Ascending aorta (tissue), 2 donors: ENCODE data around the gene CAMSAP3. TPM values are rescaled to one million over a fixed set of nuclear protein-coding genes. Genes with fewer than 3 reads are reported as not detected.

Source experiments
- DNase-seq, 2 donors: peaks; one replicate each; pipeline ENCODE4 v3.0.0-alpha.2; 2019; ENCODE audit warnings: low spot score in 2 of 2
- H3K27ac ChIP-seq, 2 donors: fragments of 200-600 bp; sonication (generic); one replicate each; pipeline ENCODE4 v1.5.1; 2016 to 2017; ENCODE audit warnings: mild to moderate bottlenecking in 1 of 2
- H3K27me3 ChIP-seq: fragments of 200-600 bp; sonication (generic); one replicate; pipeline ENCODE4 v1.5.1; 2017
- H3K36me3 ChIP-seq, 2 donors: fragments of 200-600 bp; sonication (generic); one replicate each; pipeline ENCODE4 v1.5.1; 2016
- H3K4me1 ChIP-seq, 2 donors: fragments of 200-600 bp; sonication (generic); one replicate each; pipeline ENCODE4 v1.5.1; 2016 to 2017; ENCODE audit warnings: mild to moderate bottlenecking in 1 of 2
- H3K4me3 ChIP-seq, 2 donors: fragments of 200-600 bp; sonication (generic); one replicate each; pipeline ENCODE4 v1.5.1; 2016 to 2017; ENCODE audit warnings: mild to moderate bottlenecking in 1 of 2
- H3K9me3 ChIP-seq, 2 donors: fragments of 200-600 bp; sonication (generic); one replicate each; pipeline ENCODE4 v1.5.1; 2016
- intact Hi-C: fragments of 100-400 bp; cut with DNase I; formaldehyde crosslinking; loops from one replicate; pipeline ENCODE4 v1.15.1; 2023
- total RNA-seq: library from RNA; depleted of rRNA; stranded (reverse); fragments of >200 nt; gene quantifications from one replicate; pipeline ENCODE4 v1.1.0, GENCODE V29; 2016
- TF ChIP-seq, protein P1 (sequence below), 3 experiments: fragments of 200-600 bp in 2 of 3; fragments of 450-650 bp in 1 of 3; sonication (generic) in 2 of 3; IDR thresholded peaks; one replicate each; pipeline ENCODE4 v1.5.1; 2016 to 2019; ENCODE audit warnings: antibody characterized with exemption in 3 of 3, mild to moderate bottlenecking in 1 of 3, moderate library complexity in 1 of 3

The CAMSAP3 gene
- total RNA-seq, 1 donor from 2014 or later = not detected

DNA sequence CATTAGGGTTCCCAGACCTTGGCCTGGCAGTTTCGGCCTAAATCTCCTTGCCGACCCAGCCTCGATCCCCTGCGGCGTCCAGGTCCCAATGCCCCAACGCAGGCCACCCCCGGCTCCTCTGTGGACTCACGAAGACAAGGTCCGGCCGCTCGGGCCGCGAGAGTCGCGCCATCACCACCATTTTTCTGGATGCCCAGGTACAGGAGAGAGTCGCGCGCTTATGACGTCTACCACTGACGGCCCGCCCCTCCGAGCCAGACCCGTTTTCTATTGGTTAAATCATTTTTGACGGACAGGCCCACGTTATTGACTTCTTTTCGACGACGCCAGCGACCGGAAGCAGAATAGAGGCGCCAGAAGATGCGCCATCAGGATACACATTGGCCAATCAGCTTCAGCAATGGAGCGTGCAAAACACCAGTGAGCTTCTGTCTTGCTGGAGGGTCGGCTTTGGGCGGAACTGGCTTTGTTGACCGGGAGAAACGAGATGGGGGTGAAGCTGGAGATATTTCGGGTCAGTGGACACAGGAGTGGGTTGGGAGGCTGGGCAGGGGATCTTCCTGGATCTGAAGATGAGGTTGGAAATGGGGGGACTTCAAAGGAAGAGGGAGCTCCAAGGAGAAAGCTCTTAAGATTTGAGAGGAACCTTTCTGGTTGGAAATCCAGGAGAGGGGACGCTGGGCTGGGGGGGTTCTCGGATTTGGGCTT lies 33.8 kb downstream of the CAMSAP3 start, which contains the start of the genes PET100 and XAB2:
TSS of gene PET100 (plus strand) at position 447 of the 708 bp plus-strand sequence. CDS start at position 488, 41 bp downstream.
TSS of gene XAB2 (minus strand) at position 199 of the 708 bp plus-strand sequence. CDS start at position 181, 18 bp downstream.
- Histone ChIP-seq H3K4me3 (peak within 1 kb of the TSS; percentile 94 to 96), H3K9me3 (no peaks in the 10 kb centered on the region), H3K36me3 (peaks cover 15 to 33% of the 10 kb centered on the region in 2 donors), H3K27me3 (no peaks in the 10 kb centered on the region), H3K27ac (peak within 1 kb of the TSS; percentile 79 to 88), H3K4me1 (peaks cover 7 to 27% of the 10 kb centered on the region in 2 donors)
- intact Hi-C loops = loop anchor here (1.0 to 5.0 kb wide), 5 partner anchors 51 to 893 kb away; partner anchors contain the start of genes CD320, GPR108, PNPLA6 and TRAPPC5
- TF ChIP-seq, protein P1, sequence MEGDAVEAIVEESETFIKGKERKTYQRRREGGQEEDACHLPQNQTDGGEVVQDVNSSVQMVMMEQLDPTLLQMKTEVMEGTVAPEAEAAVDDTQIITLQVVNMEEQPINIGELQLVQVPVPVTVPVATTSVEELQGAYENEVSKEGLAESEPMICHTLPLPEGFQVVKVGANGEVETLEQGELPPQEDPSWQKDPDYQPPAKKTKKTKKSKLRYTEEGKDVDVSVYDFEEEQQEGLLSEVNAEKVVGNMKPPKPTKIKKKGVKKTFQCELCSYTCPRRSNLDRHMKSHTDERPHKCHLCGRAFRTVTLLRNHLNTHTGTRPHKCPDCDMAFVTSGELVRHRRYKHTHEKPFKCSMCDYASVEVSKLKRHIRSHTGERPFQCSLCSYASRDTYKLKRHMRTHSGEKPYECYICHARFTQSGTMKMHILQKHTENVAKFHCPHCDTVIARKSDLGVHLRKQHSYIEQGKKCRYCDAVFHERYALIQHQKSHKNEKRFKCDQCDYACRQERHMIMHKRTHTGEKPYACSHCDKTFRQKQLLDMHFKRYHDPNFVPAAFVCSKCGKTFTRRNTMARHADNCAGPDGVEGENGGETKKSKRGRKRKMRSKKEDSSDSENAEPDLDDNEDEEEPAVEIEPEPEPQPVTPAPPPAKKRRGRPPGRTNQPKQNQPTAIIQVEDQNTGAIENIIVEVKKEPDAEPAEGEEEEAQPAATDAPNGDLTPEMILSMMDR (IDR thresholded peaks at IDR 0.05) = no peak
- peak; percentile 95 to 99 for DNase-seq

DNA sequence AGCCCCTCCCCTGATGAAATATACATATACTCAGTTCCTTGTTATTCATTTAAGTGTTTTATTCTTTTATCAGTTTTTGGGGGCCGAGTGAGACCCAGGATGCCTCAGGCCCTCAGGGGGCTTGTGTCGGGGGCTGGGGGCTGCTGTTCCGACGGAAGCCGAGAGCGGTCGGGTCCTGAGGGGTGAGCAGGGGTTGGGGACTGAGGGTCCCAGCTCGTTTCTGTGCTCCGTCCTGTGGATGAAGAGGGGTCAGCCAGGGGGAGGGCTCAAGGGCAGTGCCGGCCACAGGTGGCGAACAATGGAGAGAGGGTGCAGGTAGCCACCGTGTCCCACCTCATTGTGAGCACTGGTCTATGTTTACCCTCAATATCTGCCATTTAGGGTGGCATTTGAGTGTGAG lies 35.9 kb downstream of the CAMSAP3 start:
- H3K36me3 ChIP-seq = peaks cover 0 to 14% of the 10 kb centered on the region in 2 donors
- no peak overlapping the region for H3K4me3 ChIP-seq
- H3K27me3 ChIP-seq = no peaks in the 10 kb centered on the region
- DNase-seq = no peak
- no peaks in the 10 kb centered on the region for H3K9me3 ChIP-seq
- TF ChIP-seq, protein P1 (IDR thresholded peaks at IDR 0.05) = no peak
- H3K4me1 ChIP-seq = peaks cover 7 to 27% of the 10 kb centered on the region in 2 donors
- H3K27ac ChIP-seq = no peak overlapping the region
- intact Hi-C loops = no loop called here

DNA sequence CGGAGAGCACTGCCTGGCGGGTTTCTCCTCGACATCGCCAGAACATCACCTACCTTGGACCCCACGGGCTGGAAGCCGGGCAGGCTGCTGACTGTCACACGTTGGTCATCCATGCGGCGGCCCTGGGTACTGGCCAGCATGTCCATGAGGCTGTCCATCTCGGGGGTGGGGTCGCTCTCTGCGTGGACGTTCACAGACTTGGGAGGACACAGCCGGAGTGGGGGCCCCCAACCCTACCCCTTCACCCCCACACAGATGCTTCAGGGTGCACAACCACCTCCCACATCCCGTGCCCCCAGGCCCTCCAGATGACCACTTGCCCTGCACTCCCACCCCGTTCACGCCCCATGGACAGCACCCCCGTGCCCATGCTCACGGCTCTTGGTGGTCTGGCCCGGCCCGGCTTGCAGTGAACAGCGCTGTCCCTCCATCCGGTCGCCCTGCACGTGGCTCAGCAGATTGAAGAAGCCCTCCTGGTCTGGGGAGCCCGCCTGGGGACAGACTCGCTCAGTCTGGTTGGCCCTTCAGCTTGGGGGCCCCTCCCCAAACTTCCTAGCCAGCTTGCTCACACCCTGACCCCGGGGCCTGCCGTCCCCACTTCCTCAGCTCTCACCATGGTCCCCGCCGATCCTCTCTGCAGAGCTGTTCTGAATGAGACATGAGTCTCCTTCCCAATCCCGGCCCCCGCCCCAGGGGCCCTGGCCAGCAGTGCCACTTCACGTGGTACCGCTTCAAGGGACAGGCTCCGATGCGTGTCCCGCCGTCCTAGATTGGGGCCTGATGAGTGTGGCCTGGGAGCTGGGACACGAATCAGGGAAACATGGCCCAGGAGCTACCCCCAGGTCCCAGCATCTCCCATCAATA lies 36.9 kb downstream of the CAMSAP3 start:
- intact Hi-C loops = no loop called here

DNA sequence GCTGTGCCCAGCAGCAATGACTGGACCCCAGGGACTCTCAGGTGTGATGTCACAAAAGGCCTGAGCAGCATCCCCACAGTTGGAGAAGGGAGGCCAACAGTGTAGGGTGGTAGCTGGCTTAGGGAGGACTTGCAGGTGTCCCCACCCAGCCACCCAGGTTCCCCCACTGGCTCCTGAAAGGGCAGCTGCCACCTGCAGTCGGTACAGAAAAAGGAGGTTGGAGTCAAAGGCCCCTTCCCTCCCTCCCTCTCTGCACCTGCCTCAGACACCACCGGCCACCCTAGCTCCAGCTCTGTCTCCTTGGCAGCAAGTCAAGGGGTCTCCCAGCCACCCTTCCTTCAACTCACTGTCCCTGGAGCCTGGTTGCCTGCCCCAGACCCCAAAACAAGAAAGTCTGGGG lies 38.0 kb downstream of the CAMSAP3 start, which contains the start of gene PCP2:
TSS of gene PCP2 (minus strand) at position 22 of the 400 bp plus-strand sequence. CDS start 262 bp downstream, outside the sequence.
- H3K27me3 ChIP-seq = no peaks in the 10 kb centered on the region
- H3K4me3 ChIP-seq = no peak within 1 kb of the TSS
- H3K36me3 ChIP-seq = peaks cover 0 to 5% of the 10 kb centered on the region in 2 donors
- intact Hi-C loops = no loop called here
- no peak within 1 kb of the TSS for H3K27ac ChIP-seq
- peaks cover 7 to 12% of the 10 kb centered on the region in 2 donors for H3K4me1 ChIP-seq
- DNase-seq = no peak
- TF ChIP-seq, protein P1 (IDR thresholded peaks at IDR 0.05) = no peak
- no peaks in the 10 kb centered on the region for H3K9me3 ChIP-seq

More for the DNA sequence above, 36.9 kb downstream of the CAMSAP3 start:
- TF ChIP-seq, protein P1 (IDR thresholded peaks at IDR 0.05) = no peak
- H3K4me1 ChIP-seq = peaks cover 7 to 21% of the 10 kb centered on the region in 2 donors
- H3K27me3 ChIP-seq = no peaks in the 10 kb centered on the region
- H3K36me3 ChIP-seq = peaks cover 0 to 5% of the 10 kb centered on the region in 2 donors
- DNase-seq = no peak
- H3K4me3 ChIP-seq = no peak overlapping the region
- H3K9me3 ChIP-seq = no peaks in the 10 kb centered on the region
- H3K27ac ChIP-seq = no peak overlapping the region

DNA sequence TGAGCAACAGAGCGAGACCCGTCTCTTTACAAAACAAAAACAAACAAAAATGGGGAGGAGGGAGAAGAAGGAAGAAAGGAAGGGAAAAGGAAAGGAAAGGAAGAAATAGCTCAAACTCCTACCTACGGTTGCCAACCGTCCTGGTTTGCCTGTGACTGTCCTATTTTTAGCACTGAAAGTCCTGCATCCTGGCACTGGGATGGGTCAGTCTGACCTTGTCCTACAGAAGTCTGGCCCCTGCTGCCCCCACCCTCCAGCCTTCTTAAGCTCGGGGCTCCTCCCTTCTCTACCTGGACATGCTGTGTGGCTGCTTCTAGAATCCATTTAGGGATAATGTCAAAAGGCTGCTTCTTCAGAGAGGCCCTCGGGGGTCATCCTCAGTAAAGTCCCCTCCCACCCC lies 40.0 kb downstream of the CAMSAP3 start:
- TF ChIP-seq, protein P1 (IDR thresholded peaks at IDR 0.05) = no peak
- intact Hi-C loops = no loop called here
- H3K4me1 ChIP-seq = peaks cover 3% of the 10 kb centered on the region in 2 donors
- no peak overlapping the region for H3K4me3 ChIP-seq
- no peak overlapping the region for H3K27ac ChIP-seq
- DNase-seq = no peak
- peaks cover 0 to 5% of the 10 kb centered on the region in 2 donors for H3K36me3 ChIP-seq
- no peaks in the 10 kb centered on the region for H3K27me3 ChIP-seq
- H3K9me3 ChIP-seq = no peaks in the 10 kb centered on the region
